ENCODE data around the gene PRRX2.
"Not testable (repeated sequence)": the region's sequence is repeated elsewhere in the genome, so short reads cannot be mapped to it uniquely, and the experiment has no call there.

PRRX2 gene

GRCh38 chr9:129737479-129738274 lies 72.2 kb downstream of the PRRX2 start:
- DNase-seq, result peak; percentile 76

GRCh38 chr9:129739432-129739831 lies 74.0 kb downstream of the PRRX2 start:
- DNase-seq, result no peak

- DNase-seq, result no peak
Measured at GRCh38 chr9:129740174-129740573, 74.7 kb downstream of the PRRX2 start.

GRCh38 chr9:129740666-129741464 lies 75.4 kb downstream of the PRRX2 start:
- DNase-seq, result no peak

GRCh38 chr9:129745200-129745599 lies 79.8 kb downstream of the PRRX2 start:
- no peak for DNase-seq

GRCh38 chr9:129746092-129746777 lies 80.8 kb downstream of the PRRX2 start:
- peak; percentile 25 for DNase-seq

- no peak for DNase-seq
Measured at GRCh38 chr9:129748249-129748648, 82.8 kb downstream of the PRRX2 start.

GRCh38 chr9:129749052-129749451 lies 83.6 kb downstream of the PRRX2 start:
- DNase-seq, result not testable (repeated sequence)

- no peak for DNase-seq
Measured at GRCh38 chr9:129749575-129749974, 84.1 kb downstream of the PRRX2 start.

- peak; percentile 82 for DNase-seq
Measured at GRCh38 chr9:129750013-129750638, 84.7 kb downstream of the PRRX2 start.

GRCh38 chr9:129751841-129752801 lies 86.7 kb downstream of the PRRX2 start:
- no peak for DNase-seq

- peak; percentile 80 for DNase-seq
Measured at GRCh38 chr9:129752900-129753729, 87.7 kb downstream of the PRRX2 start, which contains the start of gene PTGES. Gene PTGES (minus strand): TSS chr9:129753042. CDS start chr9:129753012, 30 bp downstream.

GRCh38 chr9:129755151-129755550 lies 89.7 kb downstream of the PRRX2 start:
- no peak for DNase-seq

- no peak for DNase-seq
Measured at GRCh38 chr9:129756191-129756590, 90.7 kb downstream of the PRRX2 start.

- DNase-seq, result no peak
Measured at GRCh38 chr9:129757045-129757444, 91.6 kb downstream of the PRRX2 start.

GRCh38 chr9:129759319-129759718 lies 93.9 kb downstream of the PRRX2 start:
- DNase-seq, result no peak

GRCh38 chr9:129759804-129760502 lies 94.5 kb downstream of the PRRX2 start:
- no peak for DNase-seq

GRCh38 chr9:129760784-129761183 lies 95.3 kb downstream of the PRRX2 start:
- DNase-seq, result not testable (repeated sequence)

- DNase-seq, result peak; percentile 48
Measured at GRCh38 chr9:129761293-129761900, 96.0 kb downstream of the PRRX2 start.

Data from fibroblast of skin of right quadriceps (primary cell).